ENCODE results near the gene PCDHB1. TPM values are rescaled to one million over a fixed set of nuclear protein-coding genes. Genes with fewer than 3 reads are reported as not detected.

The PCDHB1 gene
- total and polyA plus RNA-seq, 2 experiments from 2014 or later, result 0.03 to 0.05 TPM

- no peak for TF ChIP-seq CTCF (conservative IDR thresholded peaks at IDR 0.05; ENCODE audit: low read depth in 2 of 2)
- TF ChIP-seq EZH2 (IDR thresholded peaks at IDR 0.05; ENCODE audit: low read depth, unreplicated experiment), result no peak
- no peak for TF ChIP-seq JUNB (IDR thresholded peaks at IDR 0.05; ENCODE audit: unreplicated experiment)
- no peak for TF ChIP-seq ETS1 (IDR thresholded peaks at IDR 0.05)
- TF ChIP-seq CREB1 (CRISPR knock-in tag; IDR thresholded peaks at IDR 0.05; ENCODE audit: low read depth), result no peak
Observed at GRCh38 chr5:141039061-141039460, 12.1 kb upstream of the PCDHB1 start (continued).

GRCh38 chr5:141039517-141039916, 11.7 kb upstream of the PCDHB1 start:
- H3K79me2 ChIP-seq (replicated peaks; ENCODE audit: insufficient read depth), result no peaks in the 10 kb centered on the region
- peak overlapping the region; percentile 55; the same call in 1 of the 2 replicates for H3K27ac Mint-ChIP-seq
- peak overlapping the region; percentile 63 for H3K4me3 ChIP-seq
- H3K9me3 Mint-ChIP-seq, result no peaks in the 10 kb centered on the region
- no peaks in the 10 kb centered on the region for H3K9me2 ChIP-seq (ENCODE audit: insufficient read depth)
- H3K27me3 Mint-ChIP-seq (ENCODE audit: insufficient read depth, low read depth, poor library complexity), result no peaks in the 10 kb centered on the region
- peak overlapping the region; percentile 43; the same call in 1 of the 2 replicates for H3K27ac ChIP-seq (ENCODE audit: low read depth)
- peak overlapping the region; percentile 1; the same call in 1 of the 2 replicates for H2AFZ ChIP-seq
- ATAC-seq (no peak), DNase-seq (ENCODE audit: low spot score) (peak; percentile 13)
- H3K4me3 Mint-ChIP-seq, result no peak overlapping the region
- peak overlapping the region; percentile 80 for H3K4me2 ChIP-seq
- H3K27me3 ChIP-seq (ENCODE audit: insufficient read depth), result no peaks in the 10 kb centered on the region
- H3K4me1 ChIP-seq (ENCODE audit: insufficient read depth), result peaks cover 25% of the 10 kb centered on the region
- H3F3A ChIP-seq (replicated peaks; ENCODE audit: low read depth), result no peaks in the 10 kb centered on the region
- H4K20me1 ChIP-seq (replicated peaks; ENCODE audit: insufficient read depth), result no peaks in the 10 kb centered on the region
- H3K36me3 Mint-ChIP-seq (ENCODE audit: low read depth), result no peaks in the 10 kb centered on the region
- H3K36me3 ChIP-seq (ENCODE audit: insufficient read depth), result no peaks in the 10 kb centered on the region
- H3K4me1 Mint-ChIP-seq, result peaks cover 18% of the 10 kb centered on the region
- TF ChIP-seq EZH2phosphoT487 (IDR thresholded peaks at IDR 0.05; ENCODE audit: unreplicated experiment) (no peak), POLR2AphosphoS5 (IDR thresholded peaks at IDR 0.05; ENCODE audit: low read depth) (no peak), ZNF331 (CRISPR knock-in tag; IDR thresholded peaks at IDR 0.05; ENCODE audit: low read depth) (no peak), REST (IDR thresholded peaks at IDR 0.05; ENCODE audit: unreplicated experiment) (no peak), JUNB (IDR thresholded peaks at IDR 0.05; ENCODE audit: unreplicated experiment) (no peak), NANOG (IDR thresholded peaks at IDR 0.05; ENCODE audit: borderline replicate concordance) (no peak), CREB1 (CRISPR knock-in tag; IDR thresholded peaks at IDR 0.05; ENCODE audit: low read depth) (no peak), EZH2 (IDR thresholded peaks at IDR 0.05; ENCODE audit: low read depth, unreplicated experiment) (no peak), ZNF114 (CRISPR knock-in tag; IDR thresholded peaks at IDR 0.05) (no peak), STAT1 (IDR thresholded peaks at IDR 0.05; ENCODE audit: unreplicated experiment) (no peak), ZNF462 (CRISPR knock-in tag; IDR thresholded peaks at IDR 0.05) (no peak)
